Measurements from ENCODE around the gene ARMC6.
"Not testable (repeated sequence)": the region's sequence is repeated elsewhere in the genome, so short reads cannot be mapped to it uniquely, and the experiment has no call there.

ARMC6 gene

GRCh38 chr19:19022380-19022961 lies 10.9 kb upstream of the ARMC6 start:
- Histone ChIP-seq H3K4me1 (ENCODE audit: control insufficient read depth, insufficient read depth, low read length) (peaks cover 7% of the 10 kb centered on the region), H3K36me3 (ENCODE audit: control insufficient read depth in 2 of 2, insufficient read depth in 2 of 2, low read length in 2 of 2) (peaks cover 56 to 57% of the 10 kb centered on the region in 2 donors), H3K4me3 (ENCODE audit: low read length in 2 of 2) (no peak overlapping the region), H3K9ac (ENCODE audit: low read length in 2 of 2) (no peak overlapping the region), H3K27ac (ENCODE audit: low read length) (no peak overlapping the region), H3K27me3 (ENCODE audit: control insufficient read depth in 1 of 2, insufficient read depth in 2 of 2, low read length in 2 of 2) (no peaks in the 10 kb centered on the region), H3K9me3 (ENCODE audit: control insufficient read depth in 2 of 2, low read length in 2 of 2) (no peaks in the 10 kb centered on the region)

- H3K27ac ChIP-seq (ENCODE audit: low read length); H3K9me3 ChIP-seq (ENCODE audit: control insufficient read depth in 2 of 2, low read length in 2 of 2); H3K9ac ChIP-seq (ENCODE audit: low read length in 2 of 2); H3K4me3 ChIP-seq (ENCODE audit: low read length in 2 of 2); H3K4me1 ChIP-seq (ENCODE audit: control insufficient read depth, insufficient read depth, low read length); H3K27me3 ChIP-seq (ENCODE audit: control insufficient read depth in 1 of 2, insufficient read depth in 2 of 2, low read length in 2 of 2): not testable (repeated sequence)
- H3K36me3 ChIP-seq (ENCODE audit: control insufficient read depth in 2 of 2, insufficient read depth in 2 of 2, low read length in 2 of 2): peaks cover 55 to 60% of the 10 kb centered on the region in 2 donors
Measured at GRCh38 chr19:19023376-19023775, 10.0 kb upstream of the ARMC6 start.

- Histone ChIP-seq H3K27ac (ENCODE audit: low read length) (no peak overlapping the region), H3K27me3 (ENCODE audit: control insufficient read depth in 1 of 2, insufficient read depth in 2 of 2, low read length in 2 of 2) (no peaks in the 10 kb centered on the region), H3K9me3 (ENCODE audit: control insufficient read depth in 2 of 2, low read length in 2 of 2) (no peaks in the 10 kb centered on the region), H3K4me3 (ENCODE audit: low read length in 2 of 2) (no peak overlapping the region), H3K9ac (ENCODE audit: low read length in 2 of 2) (no peak overlapping the region), H3K36me3 (ENCODE audit: control insufficient read depth in 2 of 2, insufficient read depth in 2 of 2, low read length in 2 of 2) (peaks cover 52 to 61% of the 10 kb centered on the region in 2 donors), H3K4me1 (ENCODE audit: control insufficient read depth, insufficient read depth, low read length) (peaks cover 7% of the 10 kb centered on the region)
Measured at GRCh38 chr19:19025861-19026260, 7.5 kb upstream of the ARMC6 start.

GRCh38 chr19:19026299-19026971 lies 7.0 kb upstream of the ARMC6 start:
- Histone ChIP-seq H3K4me1 (ENCODE audit: control insufficient read depth, insufficient read depth, low read length) (peaks cover 7% of the 10 kb centered on the region), H3K4me3 (ENCODE audit: low read length in 2 of 2) (no peak overlapping the region), H3K27me3 (ENCODE audit: control insufficient read depth in 1 of 2, insufficient read depth in 2 of 2, low read length in 2 of 2) (no peaks in the 10 kb centered on the region), H3K9me3 (ENCODE audit: control insufficient read depth in 2 of 2, low read length in 2 of 2) (no peaks in the 10 kb centered on the region), H3K27ac (ENCODE audit: low read length) (no peak overlapping the region), H3K36me3 (ENCODE audit: control insufficient read depth in 2 of 2, insufficient read depth in 2 of 2, low read length in 2 of 2) (peaks cover 52 to 61% of the 10 kb centered on the region in 2 donors), H3K9ac (ENCODE audit: low read length in 2 of 2) (peak overlapping the region in 1 of 2 donors; percentile 36)

- peaks cover 52 to 61% of the 10 kb centered on the region in 2 donors for H3K36me3 ChIP-seq (ENCODE audit: control insufficient read depth in 2 of 2, insufficient read depth in 2 of 2, low read length in 2 of 2)
- H3K4me1 ChIP-seq (ENCODE audit: control insufficient read depth, insufficient read depth, low read length): peaks cover 12% of the 10 kb centered on the region
- no peak overlapping the region for H3K9ac ChIP-seq (ENCODE audit: low read length in 2 of 2)
- no peaks in the 10 kb centered on the region for H3K9me3 ChIP-seq (ENCODE audit: control insufficient read depth in 2 of 2, low read length in 2 of 2)
- no peaks in the 10 kb centered on the region for H3K27me3 ChIP-seq (ENCODE audit: control insufficient read depth in 1 of 2, insufficient read depth in 2 of 2, low read length in 2 of 2)
- H3K4me3 ChIP-seq (ENCODE audit: low read length in 2 of 2): no peak overlapping the region
- no peak overlapping the region for H3K27ac ChIP-seq (ENCODE audit: low read length)
Measured at GRCh38 chr19:19027228-19027627, 6.2 kb upstream of the ARMC6 start.

- H3K4me1 ChIP-seq (ENCODE audit: control insufficient read depth, insufficient read depth, low read length): peaks cover 15% of the 10 kb centered on the region
- H3K36me3 ChIP-seq (ENCODE audit: control insufficient read depth in 2 of 2, insufficient read depth in 2 of 2, low read length in 2 of 2): peaks cover 39 to 48% of the 10 kb centered on the region in 2 donors
- no peak overlapping the region for H3K27ac ChIP-seq (ENCODE audit: low read length)
Measured at GRCh38 chr19:19028526-19028925, 4.9 kb upstream of the ARMC6 start.

GRCh38 chr19:19031891-19032290 lies 1.5 kb upstream of the ARMC6 start:
- Histone ChIP-seq H3K4me1 (ENCODE audit: control insufficient read depth, insufficient read depth, low read length) (peaks cover 18% of the 10 kb centered on the region), H3K27ac (ENCODE audit: low read length) (no peak overlapping the region), H3K27me3 (ENCODE audit: control insufficient read depth in 1 of 2, insufficient read depth in 2 of 2, low read length in 2 of 2) (no peaks in the 10 kb centered on the region), H3K9me3 (ENCODE audit: control insufficient read depth in 2 of 2, low read length in 2 of 2) (no peaks in the 10 kb centered on the region), H3K9ac (ENCODE audit: low read length in 2 of 2) (peak overlapping the region; percentile 18 to 21), H3K36me3 (ENCODE audit: control insufficient read depth in 2 of 2, insufficient read depth in 2 of 2, low read length in 2 of 2) (peaks cover 14 to 18% of the 10 kb centered on the region in 2 donors), H3K4me3 (ENCODE audit: low read length in 2 of 2) (peak overlapping the region in 1 of 2 donors; percentile 90)

More at GRCh38 chr19:19028526-19028925, 4.9 kb upstream of the ARMC6 start:
- Histone ChIP-seq H3K27me3 (ENCODE audit: control insufficient read depth in 1 of 2, insufficient read depth in 2 of 2, low read length in 2 of 2) (no peaks in the 10 kb centered on the region), H3K4me3 (ENCODE audit: low read length in 2 of 2) (no peak overlapping the region), H3K9ac (ENCODE audit: low read length in 2 of 2) (no peak overlapping the region), H3K9me3 (ENCODE audit: control insufficient read depth in 2 of 2, low read length in 2 of 2) (no peaks in the 10 kb centered on the region)

- Histone ChIP-seq H3K27me3 (ENCODE audit: control insufficient read depth in 1 of 2, insufficient read depth in 2 of 2, low read length in 2 of 2) (no peaks in the 10 kb centered on the region), H3K4me3 (ENCODE audit: low read length in 2 of 2) (peak overlapping the region; percentile 64 to 90), H3K36me3 (ENCODE audit: control insufficient read depth in 2 of 2, insufficient read depth in 2 of 2, low read length in 2 of 2) (peaks cover 9 to 16% of the 10 kb centered on the region in 2 donors), H3K9me3 (ENCODE audit: control insufficient read depth in 2 of 2, low read length in 2 of 2) (no peaks in the 10 kb centered on the region), H3K9ac (ENCODE audit: low read length in 2 of 2) (peak overlapping the region; percentile 80 to 93), H3K4me1 (ENCODE audit: control insufficient read depth, insufficient read depth, low read length) (peaks cover 18% of the 10 kb centered on the region), H3K27ac (ENCODE audit: low read length) (peak overlapping the region; percentile 60)
Measured at GRCh38 chr19:19032420-19033175, 805 bp upstream of the ARMC6 start.

GRCh38 chr19:19033176-19033425 lies 302 bp upstream of the ARMC6 start:
- H3K4me3 ChIP-seq (ENCODE audit: low read length in 2 of 2): peak overlapping the region; percentile 64 to 90
- no peaks in the 10 kb centered on the region for H3K27me3 ChIP-seq (ENCODE audit: control insufficient read depth in 1 of 2, insufficient read depth in 2 of 2, low read length in 2 of 2)
- H3K27ac ChIP-seq (ENCODE audit: low read length): peak overlapping the region; percentile 60
- peak overlapping the region; percentile 80 to 93 for H3K9ac ChIP-seq (ENCODE audit: low read length in 2 of 2)
- peaks cover 18% of the 10 kb centered on the region for H3K4me1 ChIP-seq (ENCODE audit: control insufficient read depth, insufficient read depth, low read length)
- no peaks in the 10 kb centered on the region for H3K9me3 ChIP-seq (ENCODE audit: control insufficient read depth in 2 of 2, low read length in 2 of 2)
- peaks cover 9 to 12% of the 10 kb centered on the region in 2 donors for H3K36me3 ChIP-seq (ENCODE audit: control insufficient read depth in 2 of 2, insufficient read depth in 2 of 2, low read length in 2 of 2)

GRCh38 chr19:19034204-19034624 lies 811 bp downstream of the ARMC6 start:
- Histone ChIP-seq H3K27me3 (ENCODE audit: control insufficient read depth in 1 of 2, insufficient read depth in 2 of 2, low read length in 2 of 2) (no peaks in the 10 kb centered on the region), H3K4me3 (ENCODE audit: low read length in 2 of 2) (peak overlapping the region; percentile 64 to 90), H3K9ac (ENCODE audit: low read length in 2 of 2) (peak overlapping the region; percentile 55 to 93), H3K9me3 (ENCODE audit: control insufficient read depth in 2 of 2, low read length in 2 of 2) (no peaks in the 10 kb centered on the region), H3K27ac (ENCODE audit: low read length) (peak overlapping the region; percentile 84), H3K36me3 (ENCODE audit: control insufficient read depth in 2 of 2, insufficient read depth in 2 of 2, low read length in 2 of 2) (peaks cover 3 to 6% of the 10 kb centered on the region in 2 donors), H3K4me1 (ENCODE audit: control insufficient read depth, insufficient read depth, low read length) (peaks cover 18% of the 10 kb centered on the region)
